Epithelial cell of esophagus (primary cell): ENCODE data around the gene RPUSD1.

Experiments used
- DNase-seq: peaks from one replicate; pipeline ENCODE4 v3.0.0; 2010; ENCODE audit warnings: low read depth
- H3K4me3 ChIP-seq: 2 replicates; pipeline ENCODE4 v1.5.1; 2011; ENCODE audit warnings: mild to moderate bottlenecking, low read length, control low read depth
- TF ChIP-seq, protein P1 (sequence below): IDR thresholded peaks from 2 replicates; pipeline ENCODE4 v1.5.1; 2011; ENCODE audit warnings: low read depth, mild to moderate bottlenecking, low read length, control low read depth, inconsistent platforms; ENCODE audit not compliant: insufficient read depth; ENCODE audit errors: missing control alignments

RPUSD1 gene

DNA sequence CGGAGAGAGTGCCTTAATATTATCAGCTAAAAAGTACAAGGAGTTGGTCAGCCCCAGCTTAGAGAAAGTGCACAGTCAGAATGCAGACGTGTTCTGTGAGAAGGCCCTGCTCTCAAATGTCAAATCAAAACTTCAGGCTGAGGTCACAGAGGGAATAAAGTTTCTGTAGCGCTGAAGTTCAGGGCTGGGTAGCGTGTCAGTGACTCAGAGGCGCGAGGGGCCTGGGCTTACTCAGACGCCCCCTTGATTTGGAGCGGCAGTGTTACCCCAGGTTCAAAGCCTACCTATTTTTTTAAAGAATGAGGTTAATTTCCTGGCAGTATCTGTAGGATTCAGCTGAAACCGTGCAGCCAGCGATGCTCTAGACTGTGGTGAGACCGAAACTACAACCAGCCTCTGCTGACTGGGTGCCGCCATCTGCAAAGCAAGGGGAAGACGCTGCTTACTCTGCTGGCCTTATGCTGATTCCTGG lies 52.2 kb downstream of the RPUSD1 start:
- TF ChIP-seq, protein P1, sequence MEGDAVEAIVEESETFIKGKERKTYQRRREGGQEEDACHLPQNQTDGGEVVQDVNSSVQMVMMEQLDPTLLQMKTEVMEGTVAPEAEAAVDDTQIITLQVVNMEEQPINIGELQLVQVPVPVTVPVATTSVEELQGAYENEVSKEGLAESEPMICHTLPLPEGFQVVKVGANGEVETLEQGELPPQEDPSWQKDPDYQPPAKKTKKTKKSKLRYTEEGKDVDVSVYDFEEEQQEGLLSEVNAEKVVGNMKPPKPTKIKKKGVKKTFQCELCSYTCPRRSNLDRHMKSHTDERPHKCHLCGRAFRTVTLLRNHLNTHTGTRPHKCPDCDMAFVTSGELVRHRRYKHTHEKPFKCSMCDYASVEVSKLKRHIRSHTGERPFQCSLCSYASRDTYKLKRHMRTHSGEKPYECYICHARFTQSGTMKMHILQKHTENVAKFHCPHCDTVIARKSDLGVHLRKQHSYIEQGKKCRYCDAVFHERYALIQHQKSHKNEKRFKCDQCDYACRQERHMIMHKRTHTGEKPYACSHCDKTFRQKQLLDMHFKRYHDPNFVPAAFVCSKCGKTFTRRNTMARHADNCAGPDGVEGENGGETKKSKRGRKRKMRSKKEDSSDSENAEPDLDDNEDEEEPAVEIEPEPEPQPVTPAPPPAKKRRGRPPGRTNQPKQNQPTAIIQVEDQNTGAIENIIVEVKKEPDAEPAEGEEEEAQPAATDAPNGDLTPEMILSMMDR: no peak
- no peak for DNase-seq
- H3K4me3 ChIP-seq: no peak overlapping the region

DNA sequence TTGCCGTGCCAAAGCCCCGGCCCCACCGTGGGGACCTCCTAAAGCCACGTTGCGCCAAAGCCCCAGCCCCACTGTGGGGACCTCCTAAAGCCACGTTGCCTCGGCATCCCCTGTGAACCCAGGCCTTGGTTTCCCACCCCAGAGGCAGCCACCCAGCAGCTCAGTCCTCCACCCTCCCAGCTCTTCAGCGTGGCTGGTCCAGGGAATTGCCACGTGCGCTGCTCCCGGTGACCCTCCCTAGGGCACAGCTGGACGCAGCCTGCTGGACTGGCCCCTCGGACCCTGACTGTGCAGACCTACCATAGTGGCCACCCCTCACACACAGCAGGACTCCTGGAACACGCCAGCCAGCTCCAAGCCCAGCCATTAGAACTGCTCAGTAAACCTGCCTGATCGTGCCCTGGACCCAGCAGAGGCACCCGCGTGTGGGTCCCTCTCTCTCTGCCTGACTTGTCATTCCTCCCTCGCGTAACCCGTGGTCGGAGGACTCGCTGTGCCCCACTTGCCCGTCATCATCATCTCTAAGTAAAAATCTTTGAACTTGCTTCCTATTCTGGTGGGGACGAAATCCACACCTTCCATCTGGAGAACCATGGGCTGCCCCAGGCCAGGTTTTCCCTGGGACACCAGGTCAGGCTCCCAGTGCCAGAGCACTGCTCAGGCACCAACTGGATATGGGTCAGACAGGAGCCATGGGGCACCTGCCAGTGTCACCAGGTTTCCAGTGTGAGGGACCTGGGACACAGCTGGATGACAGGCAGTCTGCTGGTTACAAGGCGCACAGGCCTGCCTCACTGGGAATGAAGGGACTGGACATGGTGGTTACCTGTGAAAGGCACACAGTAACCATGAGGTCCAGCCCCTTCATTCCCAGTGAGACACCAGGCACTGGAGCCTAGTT lies 53.0 kb downstream of the RPUSD1 start:
- TF ChIP-seq, protein P1: no peak
- H3K4me3 ChIP-seq: no peak overlapping the region

More for the DNA sequence above, 53.0 kb downstream of the RPUSD1 start:
- DNase-seq: no peak
